ENCODE results near the gene RAB36. TPM values are rescaled to one million over a fixed set of nuclear protein-coding genes. Genes with fewer than 3 reads are reported as not detected.

The RAB36 gene
- total RNA-seq, 1 donor from 2014 or later: 2.9 TPM

- peaks cover 17% of the 10 kb centered on the region for H3K4me1 Mint-ChIP-seq (ENCODE audit: low read depth)
- H3K27me3 Mint-ChIP-seq (ENCODE audit: low read depth): no peaks in the 10 kb centered on the region
- DNase-seq (ENCODE audit: low spot score): no peak
- TF ChIP-seq CTCF (IDR thresholded peaks at IDR 0.05): no peak
- H3K9me3 Mint-ChIP-seq (ENCODE audit: low read depth): no peaks in the 10 kb centered on the region
- peaks cover 2% of the 10 kb centered on the region for H3K36me3 Mint-ChIP-seq (ENCODE audit: low read depth)
- no peak overlapping the region for H3K27ac Mint-ChIP-seq (ENCODE audit: unreplicated experiment)
- no peak overlapping the region for H3K4me3 Mint-ChIP-seq (ENCODE audit: unreplicated experiment)
These were observed 4.5 kb downstream of the RAB36 start for GRCh38 chr22:23149743-23150238.

- H3K27ac Mint-ChIP-seq (ENCODE audit: unreplicated experiment): no peak overlapping the region
- H3K4me1 Mint-ChIP-seq (ENCODE audit: low read depth): peaks cover 8% of the 10 kb centered on the region
- H3K36me3 Mint-ChIP-seq (ENCODE audit: low read depth): peaks cover 4% of the 10 kb centered on the region
- peaks cover 2% of the 10 kb centered on the region for H3K9me3 Mint-ChIP-seq (ENCODE audit: low read depth)
- peaks cover 1% of the 10 kb centered on the region for H3K27me3 Mint-ChIP-seq (ENCODE audit: low read depth)
- no peak for TF ChIP-seq CTCF (IDR thresholded peaks at IDR 0.05)
- no peak for DNase-seq (ENCODE audit: low spot score)
- no peak overlapping the region for H3K4me3 Mint-ChIP-seq (ENCODE audit: unreplicated experiment)
These were observed 5.5 kb downstream of the RAB36 start for GRCh38 chr22:23150762-23151161.

GRCh38 chr22:23151827-23152226, 6.5 kb downstream of the RAB36 start:
- Mint-ChIP-seq H3K9me3 (ENCODE audit: low read depth) (peaks cover 2% of the 10 kb centered on the region), H3K27me3 (ENCODE audit: low read depth) (peaks cover 1% of the 10 kb centered on the region), H3K27ac (ENCODE audit: unreplicated experiment) (no peak overlapping the region), H3K36me3 (ENCODE audit: low read depth) (peaks cover 4% of the 10 kb centered on the region), H3K4me1 (ENCODE audit: low read depth) (peaks cover 8% of the 10 kb centered on the region), H3K4me3 (ENCODE audit: unreplicated experiment) (no peak overlapping the region)
- no peak for TF ChIP-seq CTCF (IDR thresholded peaks at IDR 0.05)
- DNase-seq (ENCODE audit: low spot score): no peak

- H3K4me1 Mint-ChIP-seq (ENCODE audit: low read depth): peaks cover 4% of the 10 kb centered on the region
- no peak for DNase-seq (ENCODE audit: low spot score)
- TF ChIP-seq CTCF (IDR thresholded peaks at IDR 0.05): no peak
- H3K36me3 Mint-ChIP-seq (ENCODE audit: low read depth): peaks cover 4% of the 10 kb centered on the region
- H3K27ac Mint-ChIP-seq (ENCODE audit: unreplicated experiment): no peak overlapping the region
- no peak overlapping the region for H3K4me3 Mint-ChIP-seq (ENCODE audit: unreplicated experiment)
- H3K9me3 Mint-ChIP-seq (ENCODE audit: low read depth): peaks cover 2% of the 10 kb centered on the region
- peaks cover 1% of the 10 kb centered on the region for H3K27me3 Mint-ChIP-seq (ENCODE audit: low read depth)
These were observed 7.2 kb downstream of the RAB36 start for GRCh38 chr22:23152238-23153114.

GRCh38 chr22:23153994-23154393, 8.7 kb downstream of the RAB36 start:
- Mint-ChIP-seq H3K27ac (ENCODE audit: unreplicated experiment) (no peak overlapping the region), H3K4me1 (ENCODE audit: low read depth) (no peaks in the 10 kb centered on the region), H3K27me3 (ENCODE audit: low read depth) (peaks cover 1% of the 10 kb centered on the region), H3K4me3 (ENCODE audit: unreplicated experiment) (no peak overlapping the region), H3K9me3 (ENCODE audit: low read depth) (peaks cover 2% of the 10 kb centered on the region), H3K36me3 (ENCODE audit: low read depth) (peaks cover 4% of the 10 kb centered on the region)
- DNase-seq (ENCODE audit: low spot score): no peak
- TF ChIP-seq CTCF (IDR thresholded peaks at IDR 0.05): no peak
